Esophagus squamous epithelium (tissue), 4 donors: Measurements from ENCODE around the gene HES6.

ENCODE experiments used
- CTCF ChIP-seq, 6 experiments: fragments of 450-650 bp in 4 of 6; fragments of 200-600 bp in 2 of 6; sonication (generic) in 2 of 6; IDR thresholded peaks; one replicate each; pipeline ENCODE4 v1.5.1; 2016 to 2019; ENCODE audit warnings: antibody characterized with exemption in 6 of 6, mild to moderate bottlenecking in 4 of 6, moderate library complexity in 4 of 6
- POLR2A ChIP-seq, 4 donors: fragments of 450-650 bp; IDR thresholded peaks; one replicate each; pipeline ENCODE4 v1.6.1; 2017; ENCODE audit warnings: antibody characterized with exemption in 4 of 4, mild to moderate bottlenecking in 4 of 4, moderate library complexity in 3 of 4

DNA sequence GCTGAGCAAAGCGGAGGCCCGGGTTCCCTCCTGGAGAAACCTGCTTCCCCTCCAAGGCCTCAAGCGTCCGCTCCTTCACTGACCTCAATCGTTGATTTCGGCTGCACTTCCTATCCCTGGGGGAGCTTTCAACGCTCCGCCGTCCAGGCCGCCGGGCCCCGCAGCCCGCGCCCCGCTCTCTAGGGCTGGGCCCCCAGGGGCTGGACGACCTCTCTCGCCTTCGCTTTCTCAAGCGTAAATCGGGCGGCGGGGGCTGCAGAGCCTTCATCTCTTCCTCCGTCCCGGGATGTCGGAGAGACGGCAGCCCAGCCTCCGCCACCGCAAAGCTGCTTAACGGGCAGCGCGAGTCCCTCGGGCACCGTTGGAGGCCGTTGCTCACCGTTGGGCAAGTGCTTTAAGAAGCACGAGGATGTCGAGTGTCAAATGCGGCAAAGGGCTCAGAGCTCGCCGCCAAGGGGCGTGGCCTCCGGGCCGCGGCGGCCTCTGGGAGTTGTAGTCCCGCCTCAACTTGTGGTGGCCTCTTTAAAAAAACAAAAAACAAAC lies 8.5 kb downstream of the HES6 start:
- TF ChIP-seq CTCF (IDR thresholded peaks at IDR 0.05) (no peak), POLR2A (IDR thresholded peaks at IDR 0.05) (no peak)
